T-helper 22 cell (primary cell): ENCODE results near the gene STARD9.
A peak's percentile ranks its signal among the peaks of the same experiment; 100 is the strongest.
"Not testable (repeated sequence)": the region's sequence is repeated elsewhere in the genome, so short reads cannot be mapped to it uniquely, and the experiment has no call there.

ENCODE experiments used
- DNase-seq: peaks from one replicate; pipeline ENCODE4 v3.0.0-alpha.2; 2020; ENCODE audit warnings: low read depth

Gene STARD9

DNA sequence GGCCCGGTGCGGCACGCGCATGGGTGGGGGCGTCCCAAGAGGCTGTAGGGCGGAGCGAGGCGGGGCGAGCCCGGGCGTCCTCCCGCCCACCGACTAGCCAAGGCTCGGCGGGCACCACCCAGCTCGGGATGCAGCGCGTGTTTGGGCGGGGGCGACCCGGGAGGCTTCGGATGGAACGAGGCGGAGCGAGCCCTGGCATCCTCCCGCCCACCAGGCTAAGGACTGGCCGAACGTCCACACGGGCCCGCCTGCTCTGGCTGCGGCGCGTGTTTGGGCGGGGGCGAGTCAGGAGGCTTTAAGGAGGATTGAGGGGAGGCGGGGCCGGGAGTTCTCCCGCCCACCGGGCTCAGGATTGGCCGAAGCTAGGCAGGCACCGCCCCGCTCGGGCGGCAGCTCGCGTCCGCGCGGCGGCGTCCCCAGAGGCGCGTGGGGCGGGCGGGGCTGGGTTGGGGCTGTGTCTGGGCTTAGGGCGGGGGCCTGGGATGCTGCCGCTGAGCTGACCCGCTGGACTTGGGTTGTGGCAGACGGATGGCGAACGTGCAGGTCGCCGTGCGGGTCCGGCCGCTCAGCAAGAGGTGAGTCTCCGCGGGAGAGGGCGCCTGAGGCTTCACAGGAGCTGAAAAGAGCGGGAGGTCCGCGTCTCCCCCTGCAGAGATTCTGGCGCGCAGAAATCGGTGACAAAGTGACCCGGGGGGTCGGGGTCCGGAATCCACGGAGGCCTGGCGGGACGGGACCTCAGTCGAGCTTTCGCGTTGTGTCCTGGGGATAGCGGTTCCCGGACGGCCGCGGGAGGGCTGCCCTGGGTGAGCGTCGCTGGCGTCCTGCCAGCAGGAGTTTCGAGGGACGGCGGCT lies at the start of gene STARD9:
Gene STARD9, plus strand, starts transcription at position 419 of the 852 bp plus-strand sequence. Its CDS starts 110 bp downstream, at position 529.
- peak; percentile 86 for DNase-seq

DNA sequence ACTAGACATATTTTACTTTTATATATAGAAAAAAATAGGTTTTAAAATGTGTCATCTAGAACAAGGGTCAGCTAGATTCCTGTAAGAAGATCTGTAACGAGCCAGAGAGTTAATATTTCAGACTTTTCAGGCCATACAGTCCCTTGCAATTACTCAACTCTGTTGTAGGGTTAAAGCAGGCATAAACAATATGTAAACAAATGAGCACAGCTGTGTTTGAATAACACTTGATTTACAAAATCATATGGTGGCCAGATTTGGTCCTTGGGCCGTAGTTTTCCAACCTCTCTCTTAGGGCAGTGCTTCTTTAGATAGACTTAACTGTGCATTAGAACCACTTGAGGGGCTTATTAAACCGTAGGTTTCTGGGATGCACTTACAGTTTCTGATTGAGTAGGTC lies 46.4 kb upstream of the STARD9 start:
- no peak for DNase-seq

DNA sequence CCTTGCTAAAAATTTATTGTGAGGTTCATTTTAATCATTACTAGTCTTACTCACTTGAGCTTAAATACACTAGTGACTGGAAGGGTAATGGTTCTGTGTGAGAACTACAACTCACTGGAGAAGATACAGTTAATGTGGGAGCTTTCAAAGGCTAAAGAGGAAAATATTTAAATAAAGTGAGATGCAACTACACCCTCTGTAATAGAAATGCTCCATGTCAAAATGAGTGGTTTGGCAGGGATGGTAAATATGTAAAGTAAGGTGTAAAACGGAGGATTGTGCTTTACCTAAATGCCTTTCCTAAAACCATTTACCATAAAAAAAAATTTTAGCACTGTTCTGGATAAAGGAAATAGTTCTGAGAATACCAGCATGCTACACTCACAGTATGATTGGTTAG lies 42.2 kb upstream of the STARD9 start:
- DNase-seq, result no peak

DNA sequence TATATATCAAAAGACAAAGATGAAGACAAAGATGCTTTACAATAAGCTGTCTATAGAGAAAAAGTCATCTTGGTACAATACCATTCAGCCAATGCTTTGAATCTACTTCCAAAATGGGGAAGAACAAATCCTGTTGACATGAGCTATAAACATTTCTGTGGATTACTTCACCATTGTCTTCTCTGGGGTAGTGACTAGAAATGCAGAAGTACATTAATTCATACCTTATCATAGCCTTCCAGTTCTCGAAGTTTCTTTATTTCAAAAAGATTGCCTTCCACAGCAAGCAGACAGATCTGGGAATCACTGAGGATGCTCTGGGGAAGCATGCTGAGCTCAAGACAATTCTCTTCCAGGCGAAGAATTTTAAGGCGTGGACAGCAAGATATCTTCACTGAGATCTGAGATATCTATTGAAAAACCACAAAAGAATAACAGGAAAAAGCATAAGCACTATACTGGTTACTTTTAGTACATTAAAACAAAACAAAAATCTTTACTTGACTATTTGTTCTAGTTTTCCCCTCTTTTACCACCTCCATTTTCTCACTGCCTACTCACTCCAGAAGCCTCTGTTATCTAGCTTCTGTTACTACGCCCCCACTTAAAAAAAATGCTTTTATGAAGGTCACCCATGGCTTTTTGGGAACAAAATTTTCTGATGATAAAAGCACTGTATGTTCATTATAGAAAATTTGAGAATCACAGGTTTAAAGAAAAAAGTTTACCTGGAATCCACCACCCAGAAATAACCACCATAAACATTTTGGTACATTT lies 30.4 kb upstream of the STARD9 start:
- DNase-seq, result no peak

DNA sequence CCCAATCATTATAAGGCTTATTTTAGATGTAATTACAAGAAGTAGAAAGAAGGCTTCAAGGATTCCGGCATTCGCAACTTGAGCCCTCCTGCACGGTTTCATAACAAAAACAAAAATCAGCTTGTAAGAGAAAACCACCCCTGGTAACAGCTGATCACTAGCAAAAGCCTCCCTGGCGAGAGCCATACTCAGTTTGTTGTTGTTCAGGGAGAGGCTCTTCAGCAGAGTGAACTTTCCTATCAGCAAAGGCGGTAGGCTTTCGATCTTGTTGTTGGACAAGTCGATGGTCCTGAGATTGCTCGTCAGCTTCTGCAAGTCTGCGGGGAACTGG lies 27.5 kb upstream of the STARD9 start:
- no peak for DNase-seq

DNA sequence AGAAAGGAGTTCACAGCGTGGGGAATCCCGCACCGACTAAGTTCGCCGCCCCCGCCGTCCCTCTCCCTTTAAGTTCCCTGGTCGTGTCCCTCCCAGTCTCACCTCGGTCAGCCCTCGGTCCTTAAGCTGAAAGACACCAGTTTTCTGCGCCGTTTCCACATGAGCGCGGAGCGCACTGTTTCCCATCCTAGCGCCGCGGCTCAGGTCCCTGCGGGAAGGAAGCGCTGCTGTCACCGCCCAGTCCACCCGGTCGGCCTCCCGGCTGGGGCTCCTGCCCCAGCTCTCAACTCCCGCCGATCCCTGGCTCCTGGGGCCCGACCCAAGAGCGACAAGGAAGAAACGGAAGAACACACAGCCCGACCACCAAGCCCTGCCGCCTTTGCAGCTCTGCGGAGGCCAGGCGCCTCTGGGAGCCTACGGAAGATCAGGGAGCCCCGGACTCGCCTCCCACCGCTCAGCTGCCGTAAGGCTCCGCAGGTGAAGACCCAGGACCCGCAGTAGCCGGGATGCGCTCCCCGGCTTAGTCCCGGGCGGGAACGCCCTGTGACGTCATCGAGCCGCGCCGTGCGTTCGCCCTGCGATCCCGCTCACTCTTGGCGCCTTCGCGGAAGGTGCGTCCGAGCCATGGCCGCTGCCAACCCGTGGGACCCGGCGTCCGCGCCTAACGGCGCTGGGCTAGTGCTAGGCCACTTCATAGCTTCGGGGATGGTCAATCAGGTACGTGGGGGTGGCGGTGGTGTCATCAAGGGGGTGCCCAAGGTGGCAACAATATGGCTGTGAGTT lies 27.0 kb upstream of the STARD9 start, which contains the start of the genes HAUS2 and LRRC57:
Gene HAUS2, plus strand, starts transcription at position 590 of the 783 bp plus-strand sequence. Its CDS starts 35 bp downstream, at position 625.
Gene LRRC57, minus strand, starts transcription at position 545 of the 783 bp plus-strand sequence. Its CDS starts 359 bp downstream, at position 186.
- DNase-seq, result peak; percentile 79

DNA sequence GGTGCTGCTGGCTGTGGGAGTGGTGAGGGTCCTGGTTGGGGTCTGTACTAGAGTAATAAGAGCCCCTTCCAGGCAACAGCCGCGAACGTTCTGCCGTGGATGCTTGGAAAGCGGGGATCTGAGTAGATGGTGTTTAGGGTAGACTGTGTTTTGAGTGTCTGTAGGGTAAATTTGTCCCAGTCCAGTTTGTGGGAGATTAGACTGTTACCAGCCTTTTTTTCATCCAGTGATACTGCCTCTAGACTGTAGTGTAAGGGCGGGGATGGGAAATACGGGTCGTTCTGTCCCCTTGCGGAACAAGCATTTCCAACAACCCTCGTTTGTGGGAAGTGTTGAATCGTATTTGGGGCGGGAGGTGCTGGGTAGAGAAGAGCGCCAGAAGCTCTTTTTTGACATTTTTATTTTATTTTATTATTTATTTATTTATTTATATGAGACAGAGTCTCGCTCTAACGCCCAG lies 26.3 kb upstream of the STARD9 start:
- DNase-seq, result peak; percentile 4

DNA sequence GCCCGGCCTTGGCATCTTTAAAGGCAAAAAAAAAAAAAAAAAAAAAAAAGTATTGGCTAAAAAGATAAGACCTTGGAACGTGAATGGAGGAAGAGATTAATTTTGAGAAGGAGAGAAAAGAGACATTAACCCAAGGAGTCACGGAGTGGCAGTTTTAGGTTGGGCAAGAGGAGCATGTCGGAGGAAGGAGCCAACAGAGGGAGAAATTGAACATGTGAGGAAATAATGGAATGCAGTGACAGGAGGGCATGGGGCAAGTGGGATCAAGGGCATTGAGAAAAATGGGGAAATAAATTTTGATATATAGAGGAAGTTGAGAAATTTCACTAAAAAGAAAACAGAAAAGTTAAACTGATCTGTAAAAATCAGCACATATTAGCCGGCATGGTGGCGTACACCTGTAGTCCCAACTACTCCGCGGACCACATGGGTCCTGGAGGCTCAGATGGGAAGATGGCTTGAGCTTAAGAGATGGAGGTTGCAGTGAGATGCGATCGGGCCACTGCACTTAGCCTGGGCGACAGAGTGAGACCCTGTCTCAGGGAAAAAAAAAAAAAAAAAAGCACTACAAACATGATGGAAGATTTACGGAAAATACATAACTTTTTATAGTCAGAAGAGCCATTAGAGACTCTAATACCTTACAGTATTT lies 25.5 kb upstream of the STARD9 start:
- no peak for DNase-seq

DNA sequence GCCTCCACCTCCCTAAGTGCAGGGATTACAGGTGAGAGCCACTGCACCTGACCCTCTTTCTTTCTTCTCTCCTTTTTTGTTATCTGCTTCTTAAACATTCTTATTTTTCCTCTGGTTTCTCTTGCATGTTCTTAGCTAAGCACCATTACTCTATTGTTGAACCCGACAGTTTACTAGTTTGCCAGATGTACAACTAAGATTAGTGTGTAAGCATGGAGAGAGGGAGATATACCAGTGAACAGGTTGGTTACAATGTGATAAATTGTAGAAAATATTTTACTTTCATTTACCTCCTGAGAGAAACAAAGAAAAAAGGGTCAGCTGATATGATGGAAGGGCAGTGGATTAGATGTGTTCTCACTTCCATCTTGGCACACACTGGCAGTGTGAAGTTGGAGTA lies 21.9 kb upstream of the STARD9 start:
- DNase-seq, result no peak

DNA sequence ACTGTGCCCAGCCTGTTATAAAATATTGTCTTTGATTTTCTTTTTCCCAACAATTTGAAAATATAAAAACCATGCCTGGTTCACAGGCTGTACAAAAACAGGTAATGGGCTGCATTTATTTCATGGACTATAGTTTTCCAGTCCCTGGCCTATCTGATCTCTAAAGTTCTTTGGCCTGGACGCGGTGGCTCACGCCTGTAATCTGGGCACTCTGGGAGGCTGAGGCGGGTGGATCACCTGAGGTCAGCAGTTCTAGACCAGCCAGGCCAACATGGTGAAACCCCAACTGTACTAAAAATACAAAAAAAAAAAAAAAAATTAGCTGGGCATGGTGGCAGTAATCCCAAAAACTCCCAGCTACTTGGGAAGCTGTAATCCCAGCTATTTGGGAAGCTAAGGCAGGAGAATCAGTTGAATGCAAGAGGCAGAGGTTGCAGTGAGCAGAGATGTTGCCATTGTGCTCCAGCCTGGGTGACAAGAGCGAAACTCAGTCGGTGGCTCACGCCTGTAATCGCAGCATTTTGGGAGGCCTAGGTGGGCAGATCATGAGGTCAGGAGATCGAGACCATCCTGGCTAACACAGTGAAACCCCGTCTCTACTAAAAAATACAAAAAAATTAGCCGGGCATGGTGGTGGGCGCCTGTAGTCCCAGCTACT lies 18.7 kb upstream of the STARD9 start:
- not testable (repeated sequence) for DNase-seq

DNA sequence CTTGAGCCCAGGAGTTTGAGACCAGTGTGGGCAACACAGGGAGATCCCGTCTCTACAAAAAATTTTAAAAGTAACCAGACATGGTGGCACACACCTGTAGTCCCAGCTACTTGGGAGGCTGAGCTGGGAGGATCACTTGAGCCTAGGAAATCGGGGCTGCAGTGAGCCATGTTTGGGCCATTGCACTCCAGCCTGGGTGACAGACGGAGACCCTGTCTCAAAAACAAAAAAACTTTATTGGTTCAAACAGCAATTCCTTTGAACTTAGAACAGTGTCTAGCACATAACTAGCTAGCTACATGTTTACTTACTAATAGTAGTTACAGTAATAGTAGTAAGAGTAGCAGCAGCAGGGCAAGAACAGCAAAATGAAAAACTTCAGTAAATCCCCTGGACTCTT lies 16.7 kb upstream of the STARD9 start:
- no peak for DNase-seq

DNA sequence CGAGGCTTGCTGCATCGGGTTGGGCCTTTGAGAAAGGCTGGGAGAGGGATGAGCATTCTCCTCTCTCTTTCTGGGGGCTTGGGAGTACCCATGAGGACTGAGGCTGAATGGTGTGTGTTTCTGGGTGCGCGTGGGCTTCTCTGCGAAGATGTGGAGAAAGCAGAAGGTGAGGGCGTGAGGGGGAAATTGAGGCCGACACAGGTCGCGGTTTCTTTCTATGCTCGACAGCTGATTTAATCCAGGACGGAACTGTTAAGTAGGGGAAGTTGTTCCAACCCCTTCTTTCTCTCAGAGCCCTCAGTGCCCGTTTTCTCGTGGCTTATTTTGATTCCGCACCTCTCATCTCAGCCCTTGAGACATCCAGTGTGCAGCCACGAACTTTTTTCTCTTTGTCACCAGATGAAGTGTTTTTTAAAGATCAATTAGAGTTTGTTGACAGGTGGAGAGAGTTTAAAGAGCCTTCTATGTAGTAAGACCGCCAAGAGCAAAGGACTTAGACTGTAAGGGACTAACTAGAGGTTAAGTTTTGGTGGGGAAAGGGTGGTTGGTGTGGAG lies 711 bp downstream of the STARD9 start:
- DNase-seq, result no peak

DNA sequence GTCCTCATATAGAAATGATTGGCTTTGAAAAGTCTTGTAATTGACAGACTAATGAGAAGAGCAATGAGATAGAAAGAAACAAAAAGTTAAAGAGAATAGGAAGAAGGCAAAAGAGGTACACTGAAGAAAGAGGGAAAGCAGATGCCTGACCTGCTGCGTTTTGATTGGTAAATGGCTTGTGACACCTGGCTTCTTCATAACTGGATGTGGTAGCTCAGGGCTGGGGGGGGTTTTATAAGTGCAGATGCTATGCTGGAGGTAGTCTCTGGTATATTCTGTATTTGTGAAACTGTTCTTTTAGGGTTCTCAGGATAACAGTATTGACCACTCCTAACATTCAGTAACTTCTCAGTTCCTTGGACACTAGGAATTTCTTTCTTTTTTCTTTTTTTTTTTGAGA lies 1.4 kb downstream of the STARD9 start:
- no peak for DNase-seq

DNA sequence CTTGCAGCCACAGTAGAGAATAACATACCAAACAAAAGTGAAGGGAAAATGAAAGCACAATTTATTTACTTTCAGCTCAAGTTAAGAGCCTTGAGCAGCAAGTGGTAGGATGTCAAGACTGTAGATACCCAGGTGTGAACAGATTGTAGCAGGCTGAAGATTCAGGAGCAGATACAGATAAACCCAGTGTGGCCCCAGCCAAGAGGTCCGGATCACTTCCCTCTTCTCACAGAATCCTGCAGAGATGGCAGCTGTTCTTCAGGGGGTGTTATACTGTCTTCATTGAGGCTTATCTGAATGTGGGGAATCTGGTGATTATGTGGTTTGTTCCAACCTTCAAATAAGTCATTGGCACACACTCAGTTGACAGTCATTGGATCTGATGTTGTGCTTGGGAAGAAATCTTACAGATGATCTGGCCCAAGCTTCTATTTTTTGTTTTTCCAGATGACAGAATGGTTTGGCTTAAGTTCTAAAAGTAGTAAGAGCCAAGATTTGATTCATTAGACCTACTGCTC lies 2.2 kb downstream of the STARD9 start:
- no peak for DNase-seq

DNA sequence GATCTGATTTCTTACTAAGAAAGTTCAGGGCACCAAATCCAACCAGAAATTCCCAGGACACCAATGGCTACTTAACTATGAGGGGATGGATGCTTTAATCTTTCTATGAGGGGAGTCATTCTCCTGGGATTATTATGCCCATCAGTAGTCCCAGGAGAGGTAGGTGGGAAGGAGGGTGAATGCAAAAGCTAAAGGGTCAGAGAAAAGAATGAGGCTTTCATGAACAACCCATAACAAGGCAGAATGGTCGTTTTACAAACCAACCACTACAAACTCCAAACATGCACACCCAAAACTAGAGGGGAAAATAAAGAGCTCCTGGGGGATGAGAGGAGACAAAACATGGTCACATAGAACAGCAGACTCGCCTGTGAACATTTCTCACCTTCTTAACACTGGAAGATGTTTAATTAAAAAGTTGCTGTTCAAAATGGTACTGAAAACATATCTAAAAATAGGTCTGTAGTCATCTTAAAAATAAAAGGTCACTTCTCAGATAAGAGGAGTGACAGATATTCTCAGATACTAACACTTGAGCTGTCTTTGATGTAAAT lies 3.7 kb downstream of the STARD9 start:
- no peak for DNase-seq

DNA sequence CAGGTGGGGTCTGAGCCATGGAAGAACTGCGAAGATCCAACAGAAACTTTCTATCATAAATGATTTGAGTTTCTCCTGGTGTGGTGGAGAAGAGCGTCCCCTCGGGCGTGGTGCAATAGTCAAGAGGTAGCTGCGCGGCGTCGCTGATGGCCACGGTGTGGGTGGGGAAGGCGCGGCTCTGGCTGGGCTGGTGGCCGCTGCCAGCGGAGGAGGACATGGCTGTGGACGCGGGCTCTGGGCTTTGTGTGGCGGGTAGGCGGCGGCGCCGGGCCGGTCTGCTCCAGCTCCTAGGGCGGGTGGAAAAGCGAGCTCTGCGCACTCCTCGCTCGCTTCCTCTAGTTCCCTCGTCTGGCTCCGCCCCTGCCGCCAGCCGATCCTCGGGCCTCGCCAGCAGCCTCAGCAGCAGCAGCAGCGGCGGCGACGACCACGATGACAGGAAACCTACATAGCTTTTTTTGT lies 5.9 kb downstream of the STARD9 start:
- DNase-seq, result peak; percentile 64

DNA sequence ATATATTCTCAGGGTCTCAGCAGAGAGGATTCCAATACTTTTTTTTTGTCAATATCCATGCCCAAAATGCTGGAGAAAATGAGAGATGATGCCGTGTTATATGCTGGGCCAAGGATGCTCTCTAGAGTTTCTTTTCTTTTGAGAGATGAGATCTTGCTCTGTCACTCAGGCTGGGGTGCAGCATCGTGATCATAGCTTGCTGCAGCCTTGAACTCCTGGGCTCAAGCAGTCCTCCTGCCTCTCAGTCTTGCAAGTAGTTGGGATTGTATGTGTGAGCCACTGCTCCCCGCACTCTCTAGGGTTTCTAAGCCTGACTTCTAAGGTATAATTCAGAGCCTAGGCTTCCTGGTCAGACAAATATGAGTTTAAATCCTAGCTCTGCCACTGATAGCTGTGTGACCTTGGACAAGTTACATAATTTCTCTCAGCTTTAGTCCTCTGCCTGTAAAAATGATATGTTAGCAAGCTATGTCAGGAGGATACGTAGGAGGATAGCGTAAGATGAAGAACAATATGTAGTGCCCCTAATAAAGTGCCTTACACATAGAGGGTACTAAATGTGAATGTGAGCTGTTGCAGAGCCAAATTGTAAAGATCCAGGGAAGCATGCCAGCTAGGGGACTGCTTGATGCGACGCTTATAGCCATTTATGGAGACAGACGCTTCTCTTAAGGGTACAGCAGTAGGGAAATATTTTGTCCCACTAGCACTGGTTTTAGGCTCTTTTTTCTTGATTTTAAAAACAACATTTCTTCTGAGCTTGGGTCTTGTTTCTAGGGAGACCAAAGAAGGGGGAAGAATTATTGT lies 7.4 kb downstream of the STARD9 start:
- no peak for DNase-seq

DNA sequence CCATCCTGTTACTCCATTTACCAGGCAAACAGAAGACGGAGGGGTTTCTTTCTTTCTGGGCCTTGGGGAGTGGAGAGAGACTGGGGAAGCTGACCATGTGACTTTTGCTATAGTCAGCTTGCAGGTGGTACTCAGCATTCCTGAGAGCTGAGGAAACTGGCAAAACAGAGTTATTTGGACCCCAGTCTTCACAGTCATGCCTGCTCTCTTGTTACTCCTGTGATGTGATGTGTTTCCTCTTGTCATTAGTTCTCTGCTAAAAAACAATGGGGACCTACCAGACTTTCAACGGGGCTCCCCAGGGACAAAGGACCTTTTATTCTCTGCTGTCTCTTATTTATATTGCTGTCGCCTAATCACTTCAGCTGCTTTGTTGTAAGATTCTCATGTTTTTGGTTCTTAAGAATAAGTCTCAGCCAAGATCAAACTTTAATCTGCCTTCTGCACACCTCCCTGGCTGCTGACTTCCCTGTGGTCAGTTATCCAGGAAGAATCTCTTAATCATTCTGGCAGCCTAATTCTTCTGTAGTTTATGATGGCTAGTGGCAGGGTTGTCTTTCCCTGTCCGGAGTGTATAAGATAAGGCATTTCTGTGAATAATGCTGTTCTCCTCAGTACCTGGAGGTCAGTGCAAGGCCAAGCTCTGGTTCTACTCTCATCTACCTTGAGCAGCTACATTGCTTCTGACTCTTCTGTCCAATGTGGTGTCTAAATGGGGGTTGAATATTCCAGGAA lies 8.8 kb downstream of the STARD9 start:
- no peak for DNase-seq
